Adrenal gland (tissue), 5 donors: ENCODE measurements around the gene AKIP1.

Source experiments
- POLR2A ChIP-seq, 2 donors: fragments of 450-650 bp; IDR thresholded peaks; one replicate each; pipeline ENCODE4 v1.6.1; 2017; ENCODE audit warnings: antibody characterized with exemption in 2 of 2, mild to moderate bottlenecking in 2 of 2, moderate library complexity in 1 of 2
- TF ChIP-seq, protein P1 (sequence below), 6 experiments: fragments of 450-650 bp in 4 of 6; fragments of 200-600 bp in 2 of 6; sonication (generic) in 1 of 6; IDR thresholded peaks; 1 replicate in 5 of 6; 2 replicates in 1 of 6; pipeline versions ENCODE4 v1.5.1 to v1.8.0; 2016 to 2021; ENCODE audit warnings: antibody characterized with exemption in 6 of 6, mild to moderate bottlenecking in 2 of 6, moderate library complexity in 1 of 6
- donor health status: DM: no; HTN: no; CAD: no.

- TF ChIP-seq, protein P1, sequence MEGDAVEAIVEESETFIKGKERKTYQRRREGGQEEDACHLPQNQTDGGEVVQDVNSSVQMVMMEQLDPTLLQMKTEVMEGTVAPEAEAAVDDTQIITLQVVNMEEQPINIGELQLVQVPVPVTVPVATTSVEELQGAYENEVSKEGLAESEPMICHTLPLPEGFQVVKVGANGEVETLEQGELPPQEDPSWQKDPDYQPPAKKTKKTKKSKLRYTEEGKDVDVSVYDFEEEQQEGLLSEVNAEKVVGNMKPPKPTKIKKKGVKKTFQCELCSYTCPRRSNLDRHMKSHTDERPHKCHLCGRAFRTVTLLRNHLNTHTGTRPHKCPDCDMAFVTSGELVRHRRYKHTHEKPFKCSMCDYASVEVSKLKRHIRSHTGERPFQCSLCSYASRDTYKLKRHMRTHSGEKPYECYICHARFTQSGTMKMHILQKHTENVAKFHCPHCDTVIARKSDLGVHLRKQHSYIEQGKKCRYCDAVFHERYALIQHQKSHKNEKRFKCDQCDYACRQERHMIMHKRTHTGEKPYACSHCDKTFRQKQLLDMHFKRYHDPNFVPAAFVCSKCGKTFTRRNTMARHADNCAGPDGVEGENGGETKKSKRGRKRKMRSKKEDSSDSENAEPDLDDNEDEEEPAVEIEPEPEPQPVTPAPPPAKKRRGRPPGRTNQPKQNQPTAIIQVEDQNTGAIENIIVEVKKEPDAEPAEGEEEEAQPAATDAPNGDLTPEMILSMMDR (IDR thresholded peaks at IDR 0.05): no peak
- no peak for TF ChIP-seq POLR2A (IDR thresholded peaks at IDR 0.05)
Measured at GRCh38 chr11:8925711-8926110, 14.7 kb downstream of the AKIP1 start.
